ENCODE measurements around the gene MFSD1. TPM values are rescaled to one million over a fixed set of nuclear protein-coding genes. Genes with fewer than 3 reads are reported as not detected.
A peak's percentile ranks its signal among the peaks of the same experiment; 100 is the strongest.

Gene MFSD1
- 101 TPM for polyA plus RNA-seq (2013)

GRCh38 chr3:158801696-158802408 is at the start of gene MFSD1:
Gene MFSD1 (plus strand): TSS chr3:158802054. CDS start chr3:158802153, 99 bp downstream.
- DNase-seq: peak; percentile 81 to 86 (median 82)
- POLR2A ChIA-PET: interaction anchor here (0.5 kb wide), 1 partner anchor 1174 kb away, joined by 3 read pairs; no protein-coding TSS in a partner anchor
- H3K27ac ChIP-seq (ENCODE audit: insufficient read depth in 1 of 2, low read depth in 1 of 2, low read length in 2 of 2, poor library complexity in 1 of 2, severe bottlenecking in 2 of 2): peak within 1 kb of the TSS; percentile 71 to 85

GRCh38 chr3:158753854-158754253 is 48.0 kb upstream of the MFSD1 start:
- Histone ChIP-seq H3K36me3 (ENCODE audit: control insufficient read depth in 4 of 4, insufficient read depth in 4 of 4, low read length in 3 of 4) (no peaks in the 10 kb centered on the region), H3K27me3 (replicated peaks in 2 of 5; ENCODE audit: control insufficient read depth in 4 of 5, insufficient read depth in 5 of 5, low read length in 4 of 5) (no peaks in the 10 kb centered on the region), H3K9me3 (ENCODE audit: control extremely low read depth in 1 of 5, control insufficient read depth in 4 of 5, insufficient read depth in 2 of 5, low read depth in 1 of 5, low read length in 4 of 5) (no peaks in the 10 kb centered on the region), H3K4me1 (ENCODE audit: control extremely low read depth in 1 of 4, control insufficient read depth in 4 of 4, insufficient read depth in 4 of 4, low read length in 3 of 4) (peaks cover 0 to 1% (median under 1%) of the 10 kb centered on the region in 4 experiments), H3K4me3 (ENCODE audit: control insufficient read depth in 1 of 7, extremely low read depth in 1 of 7, insufficient read depth in 4 of 7, low read depth in 2 of 7, low read length in 6 of 7) (no peak overlapping the region), H3K27ac (ENCODE audit: insufficient read depth in 1 of 2, low read depth in 1 of 2, low read length in 2 of 2, poor library complexity in 1 of 2, severe bottlenecking in 2 of 2) (no peak overlapping the region)
- 100% methylated on average over 2 of the region's 5 CpGs for WGBS (ENCODE audit: insufficient coverage)
- no peak for DNase-seq
- ChIA-PET POLR2A (no interaction called here), CTCF (interaction anchor here (0.6 to 1.1 kb wide), 2 partner anchors 13 to 1248 kb away, joined by 3 to 4 read pairs; no protein-coding TSS in a partner anchor)

More at GRCh38 chr3:158801696-158802408, at the start of gene MFSD1:
- H3K36me3 ChIP-seq (ENCODE audit: control insufficient read depth in 4 of 4, insufficient read depth in 4 of 4, low read length in 3 of 4): peaks cover 0 to 22% (median 3%) of the 10 kb centered on the region in 4 experiments
- H3K9me3 ChIP-seq (ENCODE audit: control extremely low read depth in 1 of 5, control insufficient read depth in 4 of 5, insufficient read depth in 2 of 5, low read depth in 1 of 5, low read length in 4 of 5): no peaks in the 10 kb centered on the region
- CTCF ChIA-PET: interaction anchor here (0.6 to 3.2 kb wide), 14 partner anchors 10 to 262 kb away, joined by 3 to 14 read pairs (median 7); partner anchors contain the start of gene LXN
- peak within 1 kb of the TSS; percentile 71 to 96 (median 82) for H3K4me3 ChIP-seq (ENCODE audit: control insufficient read depth in 1 of 7, extremely low read depth in 1 of 7, insufficient read depth in 4 of 7, low read depth in 2 of 7, low read length in 6 of 7)
- WGBS (ENCODE audit: insufficient coverage): under 1% methylated on average over 48 of the region's 61 CpGs
- H3K27me3 ChIP-seq (replicated peaks in 2 of 5; ENCODE audit: control insufficient read depth in 4 of 5, insufficient read depth in 5 of 5, low read length in 4 of 5): no peaks in the 10 kb centered on the region
- H3K4me1 ChIP-seq (ENCODE audit: control extremely low read depth in 1 of 4, control insufficient read depth in 4 of 4, insufficient read depth in 4 of 4, low read length in 3 of 4): peaks cover 19 to 35% (median 27%) of the 10 kb centered on the region in 4 experiments

DNA sequence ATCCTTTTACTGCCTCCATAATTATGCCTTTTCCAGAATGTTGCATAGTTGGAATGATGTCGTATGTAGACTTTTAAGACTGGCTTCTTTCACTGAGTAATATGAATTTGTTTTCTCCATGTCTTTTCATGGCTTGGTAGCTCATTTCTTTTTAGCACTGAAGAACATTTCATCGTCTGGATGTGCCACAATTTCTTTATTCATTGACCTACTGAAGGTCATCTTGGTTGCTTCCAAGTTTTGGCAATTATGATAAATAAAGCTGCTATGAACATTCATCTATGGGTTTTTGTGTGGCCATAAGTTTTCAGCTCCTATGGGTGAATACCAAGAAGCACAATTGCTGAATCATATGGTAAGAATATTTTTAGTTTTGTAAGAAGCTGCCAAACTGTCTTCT is 46.4 kb upstream of the MFSD1 start:
- WGBS (ENCODE audit: insufficient coverage): no CpG with 5 or more reads among the region's 2 CpGs
- H3K27me3 ChIP-seq (replicated peaks in 2 of 5; ENCODE audit: control insufficient read depth in 4 of 5, insufficient read depth in 5 of 5, low read length in 4 of 5): no peaks in the 10 kb centered on the region
- H3K9me3 ChIP-seq (ENCODE audit: control extremely low read depth in 1 of 5, control insufficient read depth in 4 of 5, insufficient read depth in 2 of 5, low read depth in 1 of 5, low read length in 4 of 5): no peaks in the 10 kb centered on the region
- H3K27ac ChIP-seq (ENCODE audit: insufficient read depth in 1 of 2, low read depth in 1 of 2, low read length in 2 of 2, poor library complexity in 1 of 2, severe bottlenecking in 2 of 2): no peak overlapping the region
- CTCF ChIA-PET: interaction anchor here (1.2 kb wide), 1 partner anchor 28 kb away, joined by 3 read pairs; no protein-coding TSS in a partner anchor
- no peak for DNase-seq
- no peaks in the 10 kb centered on the region for H3K4me1 ChIP-seq (ENCODE audit: control extremely low read depth in 1 of 4, control insufficient read depth in 4 of 4, insufficient read depth in 4 of 4, low read length in 3 of 4)
- H3K36me3 ChIP-seq (ENCODE audit: control insufficient read depth in 4 of 4, insufficient read depth in 4 of 4, low read length in 3 of 4): no peaks in the 10 kb centered on the region
- POLR2A ChIA-PET: no interaction called here
- no peak overlapping the region for H3K4me3 ChIP-seq (ENCODE audit: control insufficient read depth in 1 of 7, extremely low read depth in 1 of 7, insufficient read depth in 4 of 7, low read depth in 2 of 7, low read length in 6 of 7)

DNA sequence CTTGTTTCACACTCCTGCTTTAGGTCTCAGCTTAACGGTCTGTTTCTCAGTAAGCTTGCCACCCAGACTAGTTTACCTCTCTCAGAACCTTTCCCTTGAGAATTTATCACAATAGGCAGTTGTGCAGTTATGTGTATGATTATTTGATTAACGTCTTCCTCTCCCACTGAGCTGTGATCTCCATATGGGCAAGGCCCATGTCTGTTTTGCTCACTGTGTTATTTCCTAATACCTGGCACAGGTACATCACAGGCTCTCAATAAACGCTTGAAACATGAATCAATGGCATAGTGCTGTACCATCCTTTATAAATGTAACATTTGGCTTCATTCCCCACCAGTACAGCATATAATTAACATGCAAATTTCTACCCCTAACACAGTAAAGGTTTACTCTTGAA is 40.5 kb upstream of the MFSD1 start:
- WGBS (ENCODE audit: insufficient coverage): 100% methylated on average over 1 of the region's 3 CpGs
- ChIA-PET CTCF (interaction anchor here (0.6 to 2.0 kb wide), 2 partner anchors 16 to 51 kb away, joined by 4 to 6 read pairs; no protein-coding TSS in a partner anchor), POLR2A (no interaction called here)
- Histone ChIP-seq H3K9me3 (ENCODE audit: control extremely low read depth in 1 of 5, control insufficient read depth in 4 of 5, insufficient read depth in 2 of 5, low read depth in 1 of 5, low read length in 4 of 5) (no peaks in the 10 kb centered on the region), H3K27me3 (replicated peaks in 2 of 5; ENCODE audit: control insufficient read depth in 4 of 5, insufficient read depth in 5 of 5, low read length in 4 of 5) (no peaks in the 10 kb centered on the region), H3K27ac (ENCODE audit: insufficient read depth in 1 of 2, low read depth in 1 of 2, low read length in 2 of 2, poor library complexity in 1 of 2, severe bottlenecking in 2 of 2) (no peak overlapping the region), H3K4me1 (ENCODE audit: control extremely low read depth in 1 of 4, control insufficient read depth in 4 of 4, insufficient read depth in 4 of 4, low read length in 3 of 4) (no peaks in the 10 kb centered on the region), H3K4me3 (ENCODE audit: control insufficient read depth in 1 of 7, extremely low read depth in 1 of 7, insufficient read depth in 4 of 7, low read depth in 2 of 7, low read length in 6 of 7) (no peak overlapping the region), H3K36me3 (ENCODE audit: control insufficient read depth in 4 of 4, insufficient read depth in 4 of 4, low read length in 3 of 4) (no peaks in the 10 kb centered on the region)
- no peak for DNase-seq

DNA sequence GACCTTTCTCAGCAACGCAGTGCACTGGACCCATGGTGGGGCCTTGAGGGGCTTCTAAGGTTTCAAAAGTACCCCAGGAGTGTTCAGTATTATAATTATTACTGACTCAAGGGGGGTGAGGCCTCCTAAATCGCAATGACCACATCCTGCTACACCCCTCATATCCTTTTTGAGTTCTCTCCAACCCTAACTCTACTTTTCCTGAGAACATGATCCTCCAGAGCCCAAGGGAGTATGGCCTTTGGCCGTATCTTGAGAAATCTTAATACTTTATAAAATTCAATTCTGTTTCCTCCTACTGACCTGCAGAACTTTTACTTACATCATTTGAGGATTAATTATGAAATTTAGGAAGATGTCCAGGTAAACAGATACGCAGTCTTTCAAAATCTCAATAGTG is 39.2 kb upstream of the MFSD1 start:
- DNase-seq: no peak
- Histone ChIP-seq H3K27me3 (replicated peaks in 2 of 5; ENCODE audit: control insufficient read depth in 4 of 5, insufficient read depth in 5 of 5, low read length in 4 of 5) (no peaks in the 10 kb centered on the region), H3K27ac (ENCODE audit: insufficient read depth in 1 of 2, low read depth in 1 of 2, low read length in 2 of 2, poor library complexity in 1 of 2, severe bottlenecking in 2 of 2) (no peak overlapping the region), H3K9me3 (ENCODE audit: control extremely low read depth in 1 of 5, control insufficient read depth in 4 of 5, insufficient read depth in 2 of 5, low read depth in 1 of 5, low read length in 4 of 5) (no peaks in the 10 kb centered on the region), H3K36me3 (ENCODE audit: control insufficient read depth in 4 of 4, insufficient read depth in 4 of 4, low read length in 3 of 4) (no peaks in the 10 kb centered on the region), H3K4me1 (ENCODE audit: control extremely low read depth in 1 of 4, control insufficient read depth in 4 of 4, insufficient read depth in 4 of 4, low read length in 3 of 4) (no peaks in the 10 kb centered on the region), H3K4me3 (ENCODE audit: control insufficient read depth in 1 of 7, extremely low read depth in 1 of 7, insufficient read depth in 4 of 7, low read depth in 2 of 7, low read length in 6 of 7) (no peak overlapping the region)
- 0% methylated on average over 1 of the region's 4 CpGs for WGBS (ENCODE audit: insufficient coverage)
- ChIA-PET CTCF (interaction anchor here (2.0 kb wide), 1 partner anchor 14 kb away, joined by 6 read pairs; no protein-coding TSS in a partner anchor), POLR2A (no interaction called here)

DNA sequence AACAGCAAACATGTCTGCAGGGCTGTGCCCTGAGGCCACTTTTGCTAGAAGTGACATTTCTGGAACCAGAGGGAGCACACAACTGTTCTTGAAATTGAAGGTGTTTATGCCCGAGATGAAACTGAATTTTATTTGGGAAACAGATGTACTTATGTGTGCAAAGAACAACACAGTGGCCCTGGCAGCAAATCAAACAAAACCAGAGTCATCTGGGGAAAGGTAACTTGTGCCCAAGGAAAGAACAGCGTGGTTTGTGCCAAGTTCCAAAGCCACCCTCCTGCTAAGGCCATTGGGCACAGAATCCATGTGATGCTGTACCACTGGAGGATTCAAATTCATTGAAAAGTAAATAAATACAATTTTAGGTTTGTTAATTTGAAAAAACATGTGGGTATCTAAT is 38.4 kb upstream of the MFSD1 start:
- Histone ChIP-seq H3K4me3 (ENCODE audit: control insufficient read depth in 1 of 7, extremely low read depth in 1 of 7, insufficient read depth in 4 of 7, low read depth in 2 of 7, low read length in 6 of 7) (no peak overlapping the region), H3K27ac (ENCODE audit: insufficient read depth in 1 of 2, low read depth in 1 of 2, low read length in 2 of 2, poor library complexity in 1 of 2, severe bottlenecking in 2 of 2) (no peak overlapping the region), H3K27me3 (replicated peaks in 2 of 5; ENCODE audit: control insufficient read depth in 4 of 5, insufficient read depth in 5 of 5, low read length in 4 of 5) (no peaks in the 10 kb centered on the region), H3K4me1 (ENCODE audit: control extremely low read depth in 1 of 4, control insufficient read depth in 4 of 4, insufficient read depth in 4 of 4, low read length in 3 of 4) (no peaks in the 10 kb centered on the region), H3K9me3 (ENCODE audit: control extremely low read depth in 1 of 5, control insufficient read depth in 4 of 5, insufficient read depth in 2 of 5, low read depth in 1 of 5, low read length in 4 of 5) (no peaks in the 10 kb centered on the region), H3K36me3 (ENCODE audit: control insufficient read depth in 4 of 4, insufficient read depth in 4 of 4, low read length in 3 of 4) (no peaks in the 10 kb centered on the region)
- WGBS (ENCODE audit: insufficient coverage): 100% methylated on average over 1 of the region's 2 CpGs
- POLR2A ChIA-PET: interaction anchor here (0.6 kb wide), 1 partner anchor 164 kb away, joined by 3 read pairs; no protein-coding TSS in a partner anchor
- no peak for DNase-seq
- CTCF ChIA-PET: interaction anchor here (2.0 kb wide), 1 partner anchor 14 kb away, joined by 6 read pairs; no protein-coding TSS in a partner anchor

Data from common myeloid progenitor, CD34-positive (primary cell).